HL-60/S4 treated with phorbol 12-myristate 13-acetate at 8.2 ng/mL for 4 days and 3 days (cell line): Measurements from ENCODE around the gene OR9I1.

ENCODE experiments used
- in situ Hi-C: fragments of 300-500 bp; cut with MboI; formaldehyde crosslinking; loops from 2 replicates; pipeline ENCODE4 v1.15.0; 2022; ENCODE audit warnings: low sequenced_read_pairs

The OR9I1 gene, protein sequence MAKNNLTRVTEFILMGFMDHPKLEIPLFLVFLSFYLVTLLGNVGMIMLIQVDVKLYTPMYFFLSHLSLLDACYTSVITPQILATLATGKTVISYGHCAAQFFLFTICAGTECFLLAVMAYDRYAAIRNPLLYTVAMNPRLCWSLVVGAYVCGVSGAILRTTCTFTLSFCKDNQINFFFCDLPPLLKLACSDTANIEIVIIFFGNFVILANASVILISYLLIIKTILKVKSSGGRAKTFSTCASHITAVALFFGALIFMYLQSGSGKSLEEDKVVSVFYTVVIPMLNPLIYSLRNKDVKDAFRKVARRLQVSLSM

DNA sequence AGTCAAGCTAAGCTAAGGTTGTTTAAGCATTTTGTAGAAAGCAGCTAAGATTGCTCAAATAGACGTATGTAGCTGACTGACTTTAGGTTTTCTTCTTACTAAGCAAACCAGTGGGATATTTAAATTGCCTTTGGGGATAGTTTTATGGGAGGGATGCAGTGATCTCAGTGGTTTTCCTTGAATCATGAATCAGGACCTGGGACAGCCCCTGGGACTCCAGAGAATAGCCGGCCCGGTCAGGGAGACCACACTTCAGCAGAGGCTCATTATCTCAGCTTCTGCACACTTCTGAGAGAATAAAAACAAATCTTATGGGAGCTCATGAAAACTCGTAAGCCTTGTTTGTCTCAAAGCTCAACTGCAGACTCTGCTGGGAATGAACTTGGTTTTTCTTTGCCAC, at the start of gene OR9I1:
OR9I1 (minus strand) TSS at position 62 of the 400 bp plus-strand sequence. CDS start 6,086 bp downstream, outside the sequence.
- in situ Hi-C loops = no loop called here

DNA sequence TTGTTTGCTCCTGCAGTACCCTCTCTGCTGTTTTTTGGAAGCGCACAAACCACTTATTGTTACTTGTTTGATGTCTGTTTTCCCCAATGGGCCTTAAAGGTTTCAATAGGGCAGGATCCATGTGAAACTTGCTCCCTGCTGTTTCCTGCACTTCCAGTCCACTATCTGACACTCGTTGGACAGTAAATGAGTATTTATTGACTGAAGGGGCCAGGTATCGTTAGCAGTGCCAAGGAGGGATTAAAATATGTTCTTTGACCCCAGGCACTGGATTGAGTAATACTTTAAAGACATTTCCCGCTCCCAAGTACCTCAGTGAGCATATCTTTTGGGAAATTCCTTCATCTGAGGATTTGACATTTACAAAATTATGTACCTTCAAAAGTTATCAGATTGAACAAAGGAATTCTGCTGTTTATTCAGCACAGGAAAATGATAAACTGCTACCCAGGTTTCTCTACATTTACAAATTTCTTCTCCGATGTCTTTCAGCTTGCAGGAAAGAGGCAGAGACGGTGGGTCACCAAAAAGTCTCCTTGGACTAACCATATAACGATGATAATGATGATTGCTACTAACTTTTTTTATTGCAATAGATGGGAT, 40.3 kb upstream of the OR9I1 start:
- in situ Hi-C loops = no loop called here

DNA sequence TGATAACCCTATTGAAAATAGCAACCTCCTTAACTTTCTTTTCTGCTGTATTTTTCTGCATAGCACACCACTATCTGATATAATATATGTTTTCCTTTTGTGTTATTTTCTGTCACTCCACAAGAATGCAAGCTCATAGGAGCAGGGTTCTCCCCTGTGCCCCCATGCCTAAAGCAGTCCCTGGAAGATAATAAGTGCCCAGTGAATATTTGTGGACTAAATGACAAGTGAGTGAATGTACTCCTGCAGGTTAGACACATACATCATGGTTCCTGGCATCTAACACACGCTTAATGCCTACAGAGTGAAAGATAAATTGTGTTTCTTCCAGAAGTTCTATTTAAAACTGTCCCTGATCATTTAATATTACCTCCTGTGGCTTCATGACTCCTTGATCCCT, 39.7 kb upstream of the OR9I1 start:
- in situ Hi-C loops = no loop called here

DNA sequence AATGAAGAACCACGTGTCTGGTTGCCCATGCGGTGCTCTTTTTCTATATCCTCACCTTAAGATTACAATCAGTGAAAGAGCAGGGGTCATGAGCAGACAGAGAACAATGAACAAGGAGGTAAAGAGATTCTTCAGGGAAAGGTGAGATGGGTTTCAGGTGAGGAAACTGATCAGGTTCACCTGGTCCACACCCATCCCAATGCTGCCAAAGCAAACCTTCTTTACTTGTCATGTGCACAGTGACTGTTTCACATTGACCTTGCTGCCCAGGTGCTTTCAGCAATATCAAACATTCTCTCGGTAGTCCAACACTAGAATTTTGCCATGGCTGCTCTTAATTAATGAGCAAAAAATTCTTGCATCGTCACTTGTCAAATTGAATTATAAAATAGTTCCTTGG, 39.1 kb upstream of the OR9I1 start:
- in situ Hi-C loops = no loop called here

DNA sequence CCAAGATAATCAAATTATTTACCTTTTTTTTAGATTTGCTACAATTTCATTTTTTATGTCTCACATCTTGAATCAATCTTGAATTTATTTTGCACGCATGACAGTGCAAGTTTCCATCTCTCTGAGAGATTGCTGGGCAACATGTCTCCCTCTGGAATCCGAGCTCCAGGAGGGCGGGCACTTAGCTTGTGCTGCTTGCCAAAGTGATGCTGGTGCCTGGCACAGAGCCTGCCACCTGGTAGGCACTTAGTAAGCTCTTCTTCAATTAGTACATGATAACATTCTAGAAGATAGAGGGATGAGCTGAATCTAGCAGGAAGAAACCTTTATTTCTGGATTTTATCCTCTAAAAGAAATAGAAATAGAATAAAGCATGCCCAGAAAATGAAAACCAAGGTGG, 27.5 kb upstream of the OR9I1 start:
- in situ Hi-C loops = no loop called here

DNA sequence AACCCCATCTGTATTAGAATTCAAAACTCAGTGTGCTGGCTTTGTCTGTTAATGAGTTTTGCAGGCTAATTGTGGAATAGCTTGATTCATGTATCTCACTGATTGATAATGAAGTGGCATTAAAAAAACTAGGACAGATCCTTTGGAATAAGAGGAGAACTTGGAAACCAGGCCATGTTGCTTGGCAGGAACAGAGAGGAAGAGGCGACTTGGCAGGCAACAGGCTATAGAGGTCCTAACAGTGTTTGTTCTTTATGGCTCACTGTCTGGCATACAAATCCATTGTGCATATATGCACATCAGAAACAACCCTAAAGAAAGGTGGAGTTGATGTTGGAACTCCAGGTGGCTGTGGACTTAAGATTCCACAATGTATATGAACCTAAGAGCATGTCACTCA, 17.4 kb upstream of the OR9I1 start:
- in situ Hi-C loops = no loop called here

DNA sequence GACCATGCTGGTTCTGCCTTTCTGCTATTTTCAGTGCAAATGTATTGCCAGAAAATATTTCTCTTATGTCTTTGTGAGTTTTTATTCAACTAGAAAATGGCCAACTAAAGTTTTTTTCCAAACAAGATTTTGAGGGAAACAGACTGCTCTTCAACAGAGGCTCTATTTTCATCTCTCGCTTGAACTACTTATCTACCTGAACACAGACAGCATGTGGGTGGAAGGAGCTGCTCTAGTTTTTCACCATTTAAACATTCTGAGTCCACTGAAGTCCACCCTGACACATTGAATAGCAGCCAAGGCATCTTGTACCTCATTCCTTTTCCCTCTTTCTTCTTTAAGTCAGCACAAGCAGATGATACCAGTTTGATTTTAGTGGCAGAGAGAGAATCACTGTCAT, 9.8 kb upstream of the OR9I1 start:
- in situ Hi-C loops = no loop called here

DNA sequence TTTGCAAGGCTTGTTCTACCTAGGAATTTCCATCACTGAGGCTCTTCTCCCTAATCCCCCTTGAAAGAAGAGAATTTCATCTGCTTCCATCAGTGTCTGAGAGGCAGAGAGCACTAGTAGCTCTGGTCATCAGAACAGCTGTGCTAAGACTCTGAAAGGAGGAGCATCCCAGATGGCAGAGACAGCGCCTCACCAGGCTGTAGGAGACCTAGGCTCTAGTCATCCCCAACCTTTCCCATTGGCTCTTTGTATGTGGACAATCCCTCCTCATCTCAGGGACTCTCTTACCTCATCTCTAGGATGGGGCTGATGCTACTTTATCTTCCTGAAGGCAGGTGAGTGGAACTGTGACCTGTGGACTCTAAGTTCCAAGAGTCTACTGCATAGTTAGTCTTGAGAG, 8.8 kb upstream of the OR9I1 start:
- in situ Hi-C loops = no loop called here

DNA sequence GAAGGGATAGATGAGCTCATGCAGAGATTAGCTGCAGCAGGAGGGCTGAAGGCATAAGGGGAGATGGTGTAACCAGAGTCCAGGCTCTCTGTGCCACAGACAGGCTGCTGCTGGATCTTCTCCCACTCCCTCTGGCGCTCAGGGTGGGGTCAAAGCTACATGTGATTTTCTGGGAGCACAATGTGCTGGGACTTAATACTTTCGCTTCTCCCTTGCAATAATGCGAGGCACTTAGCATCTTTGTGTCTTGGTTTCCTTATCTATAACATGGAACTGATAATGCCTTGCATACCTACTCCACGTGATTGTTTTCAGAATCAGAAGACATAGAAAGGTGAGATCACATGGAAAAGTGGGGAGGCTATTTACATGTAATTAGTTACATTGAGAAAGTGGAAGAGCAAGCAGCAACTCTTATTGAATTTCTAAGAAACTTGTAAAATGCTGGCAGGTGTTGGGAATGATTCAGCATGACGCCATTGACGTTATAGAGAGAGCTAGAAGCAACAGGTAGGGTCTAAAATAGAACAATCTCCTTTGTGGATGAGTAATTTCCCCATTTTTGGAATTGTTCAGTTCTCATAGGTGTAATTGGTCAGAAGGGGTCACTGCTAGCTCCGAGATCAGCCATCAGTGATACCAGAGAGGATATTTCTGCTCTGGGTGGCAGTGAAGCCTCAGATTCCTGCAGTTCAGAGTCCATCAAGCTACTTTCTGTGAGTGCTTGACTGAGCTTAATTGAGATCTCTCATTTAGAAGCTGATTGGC, 8.2 kb upstream of the OR9I1 start:
- in situ Hi-C loops = no loop called here

DNA sequence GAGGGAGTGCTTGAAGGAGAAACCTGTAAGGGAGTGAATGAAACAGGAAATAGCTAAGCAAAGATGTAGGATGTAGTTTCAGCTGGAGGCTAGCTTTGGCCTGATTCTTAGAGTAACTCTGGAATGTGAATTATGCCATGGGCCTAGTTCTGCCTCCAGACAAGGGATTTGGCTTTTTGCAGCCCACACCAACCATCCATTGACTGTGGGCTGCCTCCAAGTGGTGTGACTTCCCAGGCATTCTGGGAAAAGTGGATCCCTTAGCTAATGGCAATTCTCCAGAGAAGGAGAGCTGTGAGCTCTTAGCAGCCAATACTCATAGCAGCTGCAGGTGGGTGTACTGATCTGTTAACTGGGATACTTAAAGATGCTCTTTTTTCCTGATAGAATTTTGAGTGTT, 2.0 kb upstream of the OR9I1 start:
- in situ Hi-C loops = no loop called here

DNA sequence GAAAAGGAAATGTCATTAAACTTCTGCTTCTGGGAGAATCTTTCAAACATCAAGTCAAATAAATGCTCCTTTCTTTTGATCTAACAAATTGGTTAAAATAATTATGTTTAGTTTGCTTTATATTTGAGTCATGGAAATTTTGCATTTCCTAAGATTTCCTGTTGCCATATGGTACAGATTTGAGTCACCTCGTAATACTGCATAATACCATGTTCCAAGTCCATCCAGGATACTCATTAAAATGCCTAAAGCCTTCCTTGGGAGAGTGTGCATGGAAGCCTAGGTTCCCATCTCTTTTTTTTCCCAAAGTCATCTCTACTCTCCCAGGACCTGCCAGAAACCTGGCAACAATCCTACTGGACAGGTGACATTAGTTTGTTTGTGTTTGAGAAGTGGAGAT, 4.2 kb downstream of the OR9I1 start:
- in situ Hi-C loops = no loop called here

DNA sequence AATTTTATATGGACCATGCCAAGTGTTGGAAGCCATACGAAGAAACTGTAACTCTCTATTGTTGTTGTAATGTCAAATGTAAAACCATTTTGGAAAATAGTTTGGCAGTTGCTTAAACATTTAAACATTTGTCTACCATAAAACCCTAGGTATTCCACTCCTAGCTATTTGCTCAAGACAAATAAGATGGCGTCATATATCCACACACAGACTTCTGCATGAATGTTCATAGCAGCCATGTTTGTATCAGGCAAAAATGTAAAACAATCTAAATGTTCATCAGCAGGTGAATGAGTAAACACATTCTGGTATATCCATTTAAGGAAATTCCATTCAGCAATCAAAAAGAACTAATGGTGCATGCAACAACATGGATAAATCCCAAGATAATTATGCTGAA, 27.9 kb downstream of the OR9I1 start:
- in situ Hi-C loops = no loop called here

DNA sequence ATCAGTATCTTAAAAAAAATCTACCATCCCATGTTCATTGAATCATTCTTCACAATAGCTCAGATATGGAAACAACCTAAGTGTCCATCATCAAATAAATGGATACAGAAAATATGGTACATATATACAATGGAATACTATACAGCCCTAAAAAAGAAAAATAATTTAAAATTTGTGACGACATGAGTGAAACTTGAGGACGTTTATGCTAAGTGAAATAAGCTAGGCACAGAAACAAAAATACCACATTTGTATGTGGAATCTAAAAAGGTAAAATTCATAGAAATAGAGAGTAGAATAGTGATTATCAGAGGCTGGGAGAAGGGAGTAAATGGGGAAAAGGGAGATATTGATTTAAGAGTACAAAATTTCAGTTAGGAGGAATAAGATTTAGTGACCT, 38.8 kb downstream of the OR9I1 start:
- in situ Hi-C loops = no loop called here

DNA sequence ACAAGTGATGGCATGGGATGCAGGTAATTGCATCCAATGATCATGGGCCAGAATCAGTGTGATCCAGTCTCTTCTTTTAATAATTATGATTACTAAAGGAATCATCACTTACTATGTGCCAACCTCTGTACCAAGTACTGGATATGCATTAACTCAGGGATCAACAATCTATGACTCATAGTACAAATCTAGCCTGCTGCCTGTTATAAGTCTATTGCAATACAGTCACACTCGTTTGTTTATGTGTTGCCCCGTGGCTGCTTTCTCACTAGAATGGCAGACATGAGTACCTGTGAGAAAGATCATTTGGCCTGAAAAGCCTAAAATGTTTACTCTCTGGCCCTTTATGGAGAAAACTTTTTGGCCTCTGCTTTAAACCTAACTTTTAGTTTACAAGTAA, 49.5 kb downstream of the OR9I1 start:
- in situ Hi-C loops = no loop called here

DNA sequence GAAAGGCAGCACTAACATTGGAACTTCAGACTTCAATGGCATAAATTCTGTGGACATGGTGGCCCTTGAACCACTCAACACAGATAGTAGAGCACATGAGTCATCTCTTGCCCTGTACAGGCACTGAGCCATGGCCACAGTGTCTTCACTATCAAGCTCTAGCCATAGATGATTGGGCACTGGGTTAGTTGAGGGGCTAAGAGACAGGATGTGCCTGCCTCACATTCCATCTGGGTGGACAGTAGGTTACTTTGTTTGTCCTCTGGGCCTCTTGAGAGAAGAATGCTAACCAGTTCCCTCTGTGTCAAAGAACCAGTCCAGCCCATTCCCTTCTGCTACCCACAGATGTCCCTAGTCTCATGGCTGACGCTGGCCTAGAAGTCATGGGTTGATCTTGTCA, 54.7 kb downstream of the OR9I1 start:
- in situ Hi-C loops = no loop called here

DNA sequence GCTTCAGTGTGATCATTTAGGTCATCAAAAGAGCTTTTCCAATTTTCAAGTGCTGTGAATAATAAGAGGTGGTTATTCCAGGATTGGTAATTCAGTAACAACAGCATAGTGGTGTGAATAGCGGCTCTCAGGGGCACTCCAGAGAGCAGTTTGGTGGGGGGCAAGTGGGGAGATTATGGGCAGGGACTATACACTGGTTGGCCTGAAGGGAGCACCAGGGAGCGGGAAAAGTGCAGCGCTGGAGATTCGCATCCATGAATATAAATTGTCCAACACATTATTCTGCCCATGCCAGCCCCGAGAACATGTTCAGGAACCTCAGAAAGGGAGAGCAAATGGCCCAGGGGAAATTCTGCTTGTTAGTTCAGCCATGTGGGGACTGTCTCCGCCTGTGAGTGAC, 56.7 kb downstream of the OR9I1 start:
- in situ Hi-C loops = no loop called here

DNA sequence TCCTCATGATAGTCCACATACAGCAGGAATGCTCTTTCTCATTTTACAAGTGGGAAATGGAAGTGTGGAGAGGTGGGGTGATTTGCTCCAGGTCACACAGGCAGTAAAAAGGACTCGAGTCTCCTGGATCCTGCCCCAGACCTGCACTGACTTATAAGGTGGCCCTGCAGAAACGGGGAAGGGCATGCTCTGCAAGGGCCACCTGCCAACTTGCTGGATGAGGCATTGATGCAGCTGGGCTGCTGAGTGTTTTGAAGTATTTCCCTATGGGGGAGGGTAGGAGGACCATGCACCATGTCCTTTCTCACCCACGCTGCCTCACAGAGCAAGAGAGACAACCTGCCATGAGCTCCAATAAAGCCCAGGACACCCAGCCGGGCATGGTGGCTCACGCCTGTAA, 57.6 kb downstream of the OR9I1 start:
- in situ Hi-C loops = no loop called here
